Measurements from ENCODE around the gene PLAC8L1. TPM values are rescaled to one million over a fixed set of nuclear protein-coding genes. Genes with fewer than 3 reads are reported as not detected.

Gene PLAC8L1
- 0.49 TPM for total RNA-seq
- long read RNA-seq: 0 reads

GRCh38 chr5:146105477-146105876 is at the start of gene PLAC8L1:
Gene PLAC8L1, minus strand, starts transcription at chr5:146105577. Its CDS starts 1,266 bp downstream, at chr5:146104311.
- DNase-seq: no peak

DNA sequence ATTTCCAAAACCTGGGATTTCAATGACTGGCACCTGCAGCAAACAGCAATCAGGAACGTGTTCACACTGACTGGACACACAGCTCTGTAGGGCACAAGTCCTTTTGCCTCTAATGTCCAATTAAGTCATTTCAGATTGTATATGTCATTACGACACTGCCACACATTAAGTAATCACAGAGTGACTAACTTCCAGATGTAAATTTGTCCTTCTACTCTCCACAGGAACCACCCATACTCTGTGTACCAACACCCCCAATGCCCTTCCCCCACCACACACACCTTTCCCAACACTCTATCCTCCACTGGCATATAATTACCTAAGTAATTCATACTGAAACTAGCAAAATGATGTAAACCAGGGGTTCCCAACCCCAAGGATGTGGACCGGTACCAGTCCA is 46.6 kb upstream of the PLAC8L1 start:
- intact Hi-C loops (cut with micrococcal nuclease): no loop called here
- Histone ChIP-seq H3K4me1 (no peaks in the 10 kb centered on the region), H3K36me3 (peaks cover 99% of the 10 kb centered on the region), H3K27ac (replicated peaks) (no peak overlapping the region), H3K27me3 (ENCODE audit: low read depth) (no peaks in the 10 kb centered on the region), H3K4me3 (no peak overlapping the region), H3K9me3 (replicated peaks) (no peaks in the 10 kb centered on the region)
- TF ChIP-seq CTCF (IDR thresholded peaks at IDR 0.05; ENCODE audit: borderline replicate concordance): no peak
- DNase-seq: no peak

More at GRCh38 chr5:146105477-146105876, at the start of gene PLAC8L1:
- no peaks in the 10 kb centered on the region for H3K27me3 ChIP-seq (ENCODE audit: low read depth)
- no peak for TF ChIP-seq CTCF (IDR thresholded peaks at IDR 0.05; ENCODE audit: borderline replicate concordance)
- H3K4me3 ChIP-seq: no peak within 1 kb of the TSS
- H3K4me1 ChIP-seq: peaks cover 29% of the 10 kb centered on the region
- peak within 1 kb of the TSS; percentile 80 for H3K27ac ChIP-seq (replicated peaks)
- no peaks in the 10 kb centered on the region for H3K9me3 ChIP-seq (replicated peaks)
- peaks cover 3% of the 10 kb centered on the region for H3K36me3 ChIP-seq
- intact Hi-C loops (cut with micrococcal nuclease): no loop called here

DNA sequence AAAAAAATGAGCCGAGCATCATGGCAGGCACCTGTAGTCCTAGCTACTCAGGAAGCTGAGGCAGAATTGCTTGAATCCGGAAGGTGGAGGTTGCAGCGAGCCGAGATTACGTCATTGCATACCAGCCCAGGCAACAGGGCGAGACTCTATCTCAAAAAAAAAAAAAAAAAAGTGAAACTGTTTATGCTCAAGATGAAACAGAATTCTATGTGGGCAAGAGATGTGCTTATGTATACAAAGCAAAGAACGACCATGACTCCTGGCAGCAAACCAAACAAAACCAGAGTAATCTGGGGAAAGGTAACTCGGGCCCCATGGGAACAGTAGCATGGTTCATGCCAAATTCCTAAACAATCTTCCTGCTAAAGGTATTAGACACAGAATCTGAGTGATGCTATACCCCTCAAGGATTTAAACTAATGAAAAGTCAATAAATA is 32.6 kb upstream of the PLAC8L1 start:
- no peak for TF ChIP-seq CTCF (IDR thresholded peaks at IDR 0.05; ENCODE audit: borderline replicate concordance)

DNA sequence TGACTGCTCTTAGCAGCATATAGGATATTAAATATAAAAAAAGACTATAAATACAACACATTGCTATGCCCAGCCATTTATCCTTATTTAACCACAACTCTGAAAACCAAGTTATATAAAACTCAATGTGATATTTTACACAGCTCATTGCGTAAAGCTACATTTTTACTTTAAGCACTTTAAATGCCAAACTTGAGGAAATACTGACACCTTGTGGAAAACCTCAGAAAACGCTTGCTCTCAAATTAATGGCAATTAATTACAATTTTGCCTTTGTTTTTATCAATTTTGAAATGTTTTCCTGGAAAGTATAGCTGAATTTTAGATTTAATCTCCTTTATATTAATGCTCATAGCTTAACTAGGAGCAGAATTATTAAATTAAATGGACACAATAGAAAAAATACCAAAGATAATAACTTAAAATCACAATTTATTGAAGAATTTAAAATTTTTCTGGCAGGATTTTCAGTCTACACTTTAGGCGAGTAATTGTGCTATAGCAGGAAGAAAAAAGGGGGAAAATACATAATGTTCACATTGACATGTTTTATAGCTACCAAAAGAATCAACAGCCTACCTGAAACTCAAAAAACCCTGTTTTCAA is 25.2 kb upstream of the PLAC8L1 start:
- Histone ChIP-seq H3K27me3 (ENCODE audit: low read depth) (no peaks in the 10 kb centered on the region), H3K36me3 (peaks cover 86% of the 10 kb centered on the region), H3K27ac (replicated peaks) (no peak overlapping the region), H3K9me3 (replicated peaks) (no peaks in the 10 kb centered on the region), H3K4me1 (no peaks in the 10 kb centered on the region), H3K4me3 (no peak overlapping the region)
- DNase-seq: no peak
- peak; percentile 68 for TF ChIP-seq CTCF (IDR thresholded peaks at IDR 0.05; ENCODE audit: borderline replicate concordance)
- intact Hi-C loops (cut with micrococcal nuclease): loop anchor here (10.0 kb wide), 1 partner anchor 446 kb away; no protein-coding TSS in a partner anchor

More for the DNA sequence above, 32.6 kb upstream of the PLAC8L1 start:
- Histone ChIP-seq H3K27me3 (ENCODE audit: low read depth) (no peaks in the 10 kb centered on the region), H3K4me1 (no peaks in the 10 kb centered on the region), H3K27ac (replicated peaks) (no peak overlapping the region), H3K9me3 (replicated peaks) (no peaks in the 10 kb centered on the region), H3K4me3 (no peak overlapping the region), H3K36me3 (peaks cover 86% of the 10 kb centered on the region)
- no peak for DNase-seq
- intact Hi-C loops (cut with micrococcal nuclease): loop anchor here (10.0 kb wide), 1 partner anchor 453 kb away; no protein-coding TSS in a partner anchor

DNA sequence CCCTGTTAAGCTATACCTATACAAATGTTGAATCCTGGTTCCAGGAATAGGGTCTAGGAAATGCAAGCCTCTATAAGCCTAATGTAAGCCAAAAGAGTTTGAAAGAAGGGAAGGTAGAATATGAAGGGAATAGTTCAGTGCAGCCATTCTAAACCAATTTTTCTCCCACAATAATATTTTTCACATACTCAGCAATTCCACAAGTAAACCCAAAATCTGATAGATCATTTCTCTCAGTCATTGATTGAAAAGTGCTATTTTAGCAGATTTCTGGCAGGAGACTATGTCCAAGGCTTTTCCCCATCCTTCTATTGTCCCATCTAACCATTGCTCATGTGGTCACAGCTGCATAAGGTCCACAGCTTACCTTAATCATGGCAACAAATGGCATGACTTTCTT is 20.7 kb upstream of the PLAC8L1 start:
- Histone ChIP-seq H3K4me3 (no peak overlapping the region), H3K4me1 (no peaks in the 10 kb centered on the region), H3K27ac (replicated peaks) (no peak overlapping the region), H3K36me3 (peaks cover 85% of the 10 kb centered on the region), H3K9me3 (replicated peaks) (no peaks in the 10 kb centered on the region), H3K27me3 (ENCODE audit: low read depth) (no peaks in the 10 kb centered on the region)
- no peak for DNase-seq
- TF ChIP-seq CTCF (IDR thresholded peaks at IDR 0.05; ENCODE audit: borderline replicate concordance): no peak
- intact Hi-C loops (cut with micrococcal nuclease): no loop called here

All from left ventricle myocardium inferior (tissue), 1 donor.